ENCODE data around the gene USP47.

DNA sequence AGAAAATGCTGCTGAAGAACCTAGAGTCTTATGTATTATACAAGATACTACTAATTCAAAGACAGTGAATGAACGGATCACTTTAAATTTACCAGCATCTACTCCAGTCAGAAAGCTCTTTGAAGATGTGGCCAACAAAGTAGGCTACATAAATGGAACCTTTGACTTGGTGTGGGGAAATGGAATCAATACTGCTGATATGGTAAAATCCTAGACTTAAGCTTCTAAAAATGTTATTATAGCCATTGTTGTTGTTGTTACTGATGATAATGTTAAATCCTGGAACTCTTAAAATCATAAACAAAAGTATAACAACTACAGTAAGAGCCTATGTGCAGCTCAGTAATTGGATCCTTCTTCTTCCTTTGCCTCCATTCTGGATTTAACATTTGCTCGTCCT is 38.4 kb downstream of the USP47 start:
- TF ChIP-seq ZNF311 (tag by site-specific recombination; IDR thresholded peaks at IDR 0.05; ENCODE audit: borderline replicate concordance) (no peak), ZNF830 (tag by site-specific recombination; IDR thresholded peaks at IDR 0.05; ENCODE audit: low read depth) (no peak), ZNF266 (tag by site-specific recombination; IDR thresholded peaks at IDR 0.05; ENCODE audit: low read depth) (no peak), MYNN (tag by site-specific recombination; IDR thresholded peaks at IDR 0.05; ENCODE audit: borderline replicate concordance) (no peak), ZNF558 (tag by site-specific recombination; IDR thresholded peaks at IDR 0.05) (no peak), RBAK (tag by site-specific recombination; IDR thresholded peaks at IDR 0.05) (no peak), ZFP37 (tag by site-specific recombination; IDR thresholded peaks at IDR 0.05) (no peak), ZNF202 (tag by site-specific recombination; IDR thresholded peaks at IDR 0.05; ENCODE audit: borderline replicate concordance) (no peak), ZNF140 (tag by site-specific recombination; IDR thresholded peaks at IDR 0.05) (no peak), ZNF776 (tag by site-specific recombination; IDR thresholded peaks at IDR 0.05; ENCODE audit: borderline replicate concordance) (no peak)
- TF ChIP-seq, protein P1, sequence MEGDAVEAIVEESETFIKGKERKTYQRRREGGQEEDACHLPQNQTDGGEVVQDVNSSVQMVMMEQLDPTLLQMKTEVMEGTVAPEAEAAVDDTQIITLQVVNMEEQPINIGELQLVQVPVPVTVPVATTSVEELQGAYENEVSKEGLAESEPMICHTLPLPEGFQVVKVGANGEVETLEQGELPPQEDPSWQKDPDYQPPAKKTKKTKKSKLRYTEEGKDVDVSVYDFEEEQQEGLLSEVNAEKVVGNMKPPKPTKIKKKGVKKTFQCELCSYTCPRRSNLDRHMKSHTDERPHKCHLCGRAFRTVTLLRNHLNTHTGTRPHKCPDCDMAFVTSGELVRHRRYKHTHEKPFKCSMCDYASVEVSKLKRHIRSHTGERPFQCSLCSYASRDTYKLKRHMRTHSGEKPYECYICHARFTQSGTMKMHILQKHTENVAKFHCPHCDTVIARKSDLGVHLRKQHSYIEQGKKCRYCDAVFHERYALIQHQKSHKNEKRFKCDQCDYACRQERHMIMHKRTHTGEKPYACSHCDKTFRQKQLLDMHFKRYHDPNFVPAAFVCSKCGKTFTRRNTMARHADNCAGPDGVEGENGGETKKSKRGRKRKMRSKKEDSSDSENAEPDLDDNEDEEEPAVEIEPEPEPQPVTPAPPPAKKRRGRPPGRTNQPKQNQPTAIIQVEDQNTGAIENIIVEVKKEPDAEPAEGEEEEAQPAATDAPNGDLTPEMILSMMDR (tag by site-specific recombination; IDR thresholded peaks at IDR 0.05) = no peak

All from HEK293 (cell line).